Lung (tissue), 12 donors: ENCODE data around the gene PXK. TPM values are rescaled to one million over a fixed set of nuclear protein-coding genes. Genes with fewer than 3 reads are reported as not detected.

Experiments
- ATAC-seq: fragments of 200-7000 bp; cut with Tn5 transposase; one replicate; pipeline ENCODE4 v1.9.1; 2020; ENCODE audit warnings: moderate number of reproducible peaks; ENCODE audit not compliant: insufficient read depth, low FRiP score
- DNase-seq, 3 donors: peaks; one replicate each; pipeline ENCODE4 v3.0.0-alpha.2; 2013 to 2017
- H3K27ac ChIP-seq, 2 donors: one replicate each; pipeline ENCODE4 v1.5.1; 2013; ENCODE audit warnings: mild to moderate bottlenecking in 2 of 2, moderate library complexity in 2 of 2, control low read depth in 1 of 2, inconsistent platforms in 1 of 2, low read depth in 1 of 2, low read length in 1 of 2
- H3K27me3 ChIP-seq, 3 donors: one replicate each; pipeline ENCODE4 v1.5.1; 2013; ENCODE audit warnings: low read length in 2 of 3; ENCODE audit not compliant: control insufficient read depth in 3 of 3, insufficient read depth in 3 of 3
- H3K36me3 ChIP-seq, 4 donors: one replicate each; pipeline ENCODE4 v1.5.1; 2013; ENCODE audit warnings: low read length in 4 of 4, mild to moderate bottlenecking in 1 of 4, moderate library complexity in 1 of 4; ENCODE audit not compliant: control insufficient read depth in 4 of 4, insufficient read depth in 4 of 4
- H3K4me1 ChIP-seq, 5 donors: one replicate each; pipeline ENCODE4 v1.5.1; 2013; ENCODE audit warnings: low read length in 5 of 5, mild to moderate bottlenecking in 2 of 5, moderate library complexity in 1 of 5; ENCODE audit not compliant: control insufficient read depth in 5 of 5, insufficient read depth in 5 of 5
- H3K4me3 ChIP-seq: one replicate; pipeline ENCODE4 v1.5.1; 2013; ENCODE audit warnings: mild to moderate bottlenecking, control low read depth, moderate library complexity
- H3K9ac ChIP-seq, 2 donors: one replicate each; pipeline ENCODE4 v1.5.1; 2013; ENCODE audit warnings: low read length in 2 of 2, control low read depth in 1 of 2; ENCODE audit not compliant: insufficient read depth in 1 of 2
- H3K9me3 ChIP-seq, 4 donors: one replicate each; pipeline ENCODE4 v1.5.1; 2013; ENCODE audit warnings: low read length in 3 of 4, mild to moderate bottlenecking in 1 of 4, moderate library complexity in 1 of 4; ENCODE audit not compliant: control insufficient read depth in 4 of 4, insufficient read depth in 3 of 4
- WGBS, 2 donors: extraction: QIAGEN DNeasy Blood & Tissue Kit; methylation state at CpG; one replicate each; pipeline ENCODE4 v1.1.7; 2013; 5-methylcytosine and 5-hydroxymethylcytosine counted together
- polyA plus RNA-seq, 2 donors: library from polyadenylated mRNA; stranded (reverse); fragments of 200-250 nt; gene quantifications; one replicate each; pipeline ENCODE4 v1.2.1, GENCODE V29; 2013
- total RNA-seq, 2 donors: library from RNA; depleted of rRNA in 1 of 2; stranded (reverse); fragments of >200 nt in 1 of 2; gene quantifications; one replicate each; pipeline ENCODE4 v1.2.1, GENCODE V29; 2014 to 2021
- TF ChIP-seq, protein P1 (sequence below): IDR thresholded peaks from 2 replicates; pipeline ENCODE4 v1.5.1; 2012; ENCODE audit warnings: mild to moderate bottlenecking; ENCODE audit errors: control extremely low read depth, extremely low read depth
- donor health status: control.
- donor health status: control.
- donor health status: Bipolar disorder and iron deficiency.
- donor health status: healthy.
- donor health status: DM: yes; HTN: yes; CAD: no.

PXK gene
- total and polyA plus RNA-seq, 4 donors, result 6.0 to 41.7 (median 22.1) TPM

DNA sequence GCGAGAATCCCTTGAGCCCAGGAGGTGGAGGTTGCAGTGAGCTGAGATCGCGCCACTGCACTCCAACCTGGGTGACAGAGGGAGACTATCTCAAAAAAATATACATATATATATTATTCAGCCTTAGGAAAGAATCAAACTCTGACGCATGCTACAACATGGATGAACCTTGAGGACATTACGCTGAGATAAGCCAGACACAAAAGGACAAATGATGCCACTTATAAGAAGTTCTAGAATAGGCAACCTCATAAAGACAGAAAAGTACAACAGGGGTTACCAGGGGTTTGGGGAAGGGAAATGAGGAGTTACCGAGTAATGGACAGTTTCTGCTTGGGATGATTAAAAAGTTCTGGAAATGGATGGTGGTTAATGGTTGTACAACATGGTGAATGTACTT lies 100.2 kb downstream of the PXK start:
- Histone ChIP-seq H3K27ac (peak overlapping the region in 1 of 2 donors; percentile 90), H3K36me3 (peaks cover 17 to 41% (median 20%) of the 10 kb centered on the region in 4 donors), H3K27me3 (no peaks in the 10 kb centered on the region), H3K4me3 (peak overlapping the region; percentile 92), H3K4me1 (peaks cover 0 to 13% (median 2%) of the 10 kb centered on the region in 5 donors), H3K9me3 (no peaks in the 10 kb centered on the region), H3K9ac (peak overlapping the region in 1 of 2 donors; percentile 91)
- ATAC-seq (no peak), DNase-seq (no peak)
- TF ChIP-seq, protein P1, sequence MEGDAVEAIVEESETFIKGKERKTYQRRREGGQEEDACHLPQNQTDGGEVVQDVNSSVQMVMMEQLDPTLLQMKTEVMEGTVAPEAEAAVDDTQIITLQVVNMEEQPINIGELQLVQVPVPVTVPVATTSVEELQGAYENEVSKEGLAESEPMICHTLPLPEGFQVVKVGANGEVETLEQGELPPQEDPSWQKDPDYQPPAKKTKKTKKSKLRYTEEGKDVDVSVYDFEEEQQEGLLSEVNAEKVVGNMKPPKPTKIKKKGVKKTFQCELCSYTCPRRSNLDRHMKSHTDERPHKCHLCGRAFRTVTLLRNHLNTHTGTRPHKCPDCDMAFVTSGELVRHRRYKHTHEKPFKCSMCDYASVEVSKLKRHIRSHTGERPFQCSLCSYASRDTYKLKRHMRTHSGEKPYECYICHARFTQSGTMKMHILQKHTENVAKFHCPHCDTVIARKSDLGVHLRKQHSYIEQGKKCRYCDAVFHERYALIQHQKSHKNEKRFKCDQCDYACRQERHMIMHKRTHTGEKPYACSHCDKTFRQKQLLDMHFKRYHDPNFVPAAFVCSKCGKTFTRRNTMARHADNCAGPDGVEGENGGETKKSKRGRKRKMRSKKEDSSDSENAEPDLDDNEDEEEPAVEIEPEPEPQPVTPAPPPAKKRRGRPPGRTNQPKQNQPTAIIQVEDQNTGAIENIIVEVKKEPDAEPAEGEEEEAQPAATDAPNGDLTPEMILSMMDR, result no peak
- 60 to 73% methylated on average over 6 of the region's 6 CpGs for WGBS, 2 donors

DNA sequence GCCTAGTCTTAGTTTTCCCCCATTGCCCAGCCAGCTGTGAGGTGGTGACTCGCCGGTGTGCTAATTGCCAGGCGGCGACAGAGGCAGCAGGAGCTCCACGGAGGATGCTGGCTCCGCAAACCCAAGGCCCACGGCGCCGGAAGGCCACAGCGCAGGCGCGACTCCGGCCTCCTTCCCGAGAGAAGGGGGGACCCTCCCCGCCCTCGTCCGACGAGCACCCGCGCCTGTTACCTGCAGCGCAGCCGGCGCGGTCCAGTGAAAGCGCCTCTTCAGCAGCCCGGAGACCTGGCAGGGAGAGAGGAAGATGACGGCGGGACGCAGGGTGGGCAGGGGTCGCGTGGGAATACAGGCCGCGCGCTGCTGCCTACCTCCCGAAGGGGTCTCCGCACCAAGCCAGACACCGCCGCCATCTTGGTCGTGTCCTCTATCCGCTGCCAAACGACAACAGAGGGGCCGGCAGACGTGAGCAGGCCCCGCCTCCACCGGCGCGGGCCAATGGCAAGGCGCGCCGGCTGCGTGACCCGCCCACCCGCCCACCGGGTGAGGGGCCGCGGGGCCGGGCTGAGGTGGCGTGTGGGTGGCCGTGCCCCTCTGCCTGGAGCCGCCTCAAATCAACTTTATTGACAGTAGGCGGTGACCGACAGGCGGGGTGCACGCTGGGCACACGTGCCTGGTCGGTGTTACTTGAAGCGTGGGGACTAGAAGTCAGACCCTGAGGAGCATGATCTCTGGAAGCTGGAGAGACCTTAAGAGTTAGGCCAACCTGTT lies 100.9 kb downstream of the PXK start, which contains the start of gene PDHB:
TSS of gene PDHB (minus strand) at position 433 of the 768 bp plus-strand sequence. CDS start at position 410, 23 bp downstream.
- WGBS, 2 donors, result 0 to 1% methylated on average over 65 to 67 of the region's 67 CpGs
- TF ChIP-seq, protein P1, result no peak

DNA sequence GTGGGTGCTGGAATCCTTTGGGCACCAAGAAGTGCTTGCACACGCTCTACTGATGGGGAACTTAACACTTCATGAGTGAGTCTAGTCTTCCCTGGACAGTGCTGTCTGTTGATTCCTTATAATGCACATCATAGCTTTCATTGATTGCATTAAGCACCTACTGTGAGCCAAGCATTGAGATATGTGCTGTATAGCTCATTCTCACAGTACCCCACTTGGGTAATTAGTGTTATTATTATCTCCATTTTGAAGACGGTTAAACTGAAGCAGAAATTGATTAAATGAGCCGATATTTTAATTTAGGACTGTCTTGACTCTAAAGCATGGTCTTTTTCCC lies 101.4 kb downstream of the PXK start:
- ATAC-seq, result peak; percentile 1
- TF ChIP-seq, protein P1, result no peak
- H3K9me3 ChIP-seq, result no peaks in the 10 kb centered on the region
- no peak for DNase-seq
- H3K27me3 ChIP-seq, result no peaks in the 10 kb centered on the region
- H3K4me1 ChIP-seq, result peaks cover 0 to 13% (median 2%) of the 10 kb centered on the region in 5 donors
- H3K36me3 ChIP-seq, result peaks cover 10 to 29% (median 14%) of the 10 kb centered on the region in 4 donors
- peak overlapping the region in 1 of 2 donors; percentile 40 for H3K9ac ChIP-seq
- peak overlapping the region; percentile 62 to 86 for H3K27ac ChIP-seq
- no peak overlapping the region for H3K4me3 ChIP-seq
- WGBS, 2 donors, result 64 to 66% methylated on average over 3 of the region's 3 CpGs

More for the DNA sequence above, 100.9 kb downstream of the PXK start, which contains the start of gene PDHB:
- H3K27me3 ChIP-seq, result no peaks in the 10 kb centered on the region
- ATAC-seq (peak; percentile 96), DNase-seq (peak; percentile 94 to 96 (median 94))
- peaks cover 0 to 13% (median 2%) of the 10 kb centered on the region in 5 donors for H3K4me1 ChIP-seq
- peaks cover 13 to 35% (median 15%) of the 10 kb centered on the region in 4 donors for H3K36me3 ChIP-seq
- peak within 1 kb of the TSS in 1 of 2 donors; percentile 91 for H3K9ac ChIP-seq
- H3K9me3 ChIP-seq, result no peaks in the 10 kb centered on the region
- H3K4me3 ChIP-seq, result peak within 1 kb of the TSS; percentile 92
- H3K27ac ChIP-seq, result peak within 1 kb of the TSS; percentile 90 to 99
